Erythroblast (primary cell): ENCODE data around the gene C10orf90.

Experiments used
- GATA1 ChIP-seq: IDR thresholded peaks from 2 replicates; pipeline ENCODE4 v1.6.1; 2011; ENCODE audit warnings: low read depth, mild to moderate bottlenecking, control low read depth, low read length, moderate library complexity
- POLR2A ChIP-seq: IDR thresholded peaks from 2 replicates; pipeline ENCODE4 v1.6.1; 2011; ENCODE audit warnings: mild to moderate bottlenecking, low read length

DNA sequence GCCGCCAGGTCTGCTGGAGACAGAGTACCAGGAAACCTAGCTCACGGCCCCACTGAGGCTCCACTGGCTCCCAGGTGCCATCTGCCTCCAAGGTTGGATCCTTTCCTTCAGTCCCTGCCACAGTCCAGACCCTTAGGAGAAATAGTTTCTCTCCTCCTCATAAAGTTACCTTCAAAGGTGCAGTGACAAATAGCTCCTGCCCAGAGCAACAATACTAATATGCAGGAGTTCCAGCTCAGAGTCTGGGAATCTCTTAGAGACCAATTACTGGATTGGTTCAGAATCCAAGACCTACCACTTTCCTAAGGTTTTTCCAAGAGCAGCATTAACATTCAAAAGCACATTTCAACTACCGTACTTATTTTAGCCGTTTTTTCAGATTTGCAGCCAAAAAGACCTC lies 241.2 kb downstream of the C10orf90 start:
- TF ChIP-seq POLR2A (no peak), GATA1 (no peak)
